HEK293T (cell line): ENCODE results near the gene NLGN2.

Experiments used
- CTCF ChIA-PET: fragments of 350-600 bp; formaldehyde crosslinking; extraction: SDS; loops from one replicate; lab custom pipeline; 2021; ENCODE audit warnings: antibody characterized with exemption, inconsistent platforms; lab: Yijun Ruan, JAX
- POLR2A ChIA-PET: fragments of 350-600 bp; formaldehyde crosslinking; extraction: SDS; loops from one replicate; lab custom pipeline; 2020; ENCODE audit warnings: antibody characterized with exemption, inconsistent platforms; lab: Yijun Ruan, JAX
- DNase-seq: peaks from one replicate; pipeline ENCODE4 v3.0.0; 2012; ENCODE audit warnings: mixed read lengths; ENCODE audit errors: extremely low spot score
- ARNT ChIP-seq: fragments of 450-650 bp; IDR thresholded peaks from 2 replicates; pipeline ENCODE4 v1.6.1; 2017; ENCODE audit warnings: mild to moderate bottlenecking
- BHLHE40 ChIP-seq: fragments of 450-650 bp; IDR thresholded peaks from 2 replicates; pipeline ENCODE4 v1.6.1; 2016; ENCODE audit warnings: mild to moderate bottlenecking, moderate library complexity, borderline replicate concordance
- CTBP1 ChIP-seq: fragments of 450-650 bp; IDR thresholded peaks from 2 replicates; pipeline ENCODE4 v1.6.1; 2016; ENCODE audit warnings: borderline replicate concordance
- ELF4 ChIP-seq: fragments of 450-650 bp; IDR thresholded peaks from 2 replicates; pipeline ENCODE4 v1.6.1; 2017; ENCODE audit warnings: antibody characterized with exemption
- FOXA1 ChIP-seq: fragments of 450-650 bp; IDR thresholded peaks from 2 replicates; pipeline ENCODE4 v1.6.1; 2016; ENCODE audit warnings: mild to moderate bottlenecking
- FOXK2 ChIP-seq: fragments of 450-650 bp; IDR thresholded peaks from 2 replicates; pipeline ENCODE4 v1.6.1; 2016; ENCODE audit warnings: mild to moderate bottlenecking
- FOXM1 ChIP-seq: fragments of 450-650 bp; IDR thresholded peaks from 2 replicates; pipeline ENCODE4 v1.6.1; 2017; ENCODE audit warnings: mild to moderate bottlenecking, borderline replicate concordance
- HDGF ChIP-seq: fragments of 450-650 bp; IDR thresholded peaks from 2 replicates; pipeline ENCODE4 v1.6.1; 2017; ENCODE audit warnings: antibody characterized with exemption, borderline replicate concordance
- L3MBTL2 ChIP-seq: fragments of 450-650 bp; conservative IDR thresholded peaks from 2 replicates; pipeline ENCODE4 v1.6.1; 2016; ENCODE audit warnings: mild to moderate bottlenecking
- LEF1 ChIP-seq: fragments of 450-650 bp; IDR thresholded peaks from 2 replicates; pipeline ENCODE4 v1.6.1; 2017; ENCODE audit warnings: mild to moderate bottlenecking, borderline replicate concordance
- NFRKB ChIP-seq: fragments of 450-650 bp; IDR thresholded peaks from 2 replicates; pipeline ENCODE4 v1.6.1; 2016; ENCODE audit warnings: mild to moderate bottlenecking, moderate library complexity
- SP1 ChIP-seq: fragments of 450-650 bp; IDR thresholded peaks from 2 replicates; pipeline ENCODE4 v1.6.1; 2017
- SUZ12 ChIP-seq: fragments of 450-650 bp; IDR thresholded peaks from 2 replicates; pipeline ENCODE4 v1.6.1; 2016; ENCODE audit warnings: mild to moderate bottlenecking
- TARDBP ChIP-seq: fragments of 450-650 bp; IDR thresholded peaks from 2 replicates; pipeline ENCODE4 v1.6.1; 2016
- ZNF384 ChIP-seq: fragments of 450-650 bp; IDR thresholded peaks from 2 replicates; pipeline ENCODE4 v1.6.1; 2016
- TF ChIP-seq, protein P1 (sequence below): fragments of 450-650 bp; IDR thresholded peaks from 2 replicates; pipeline ENCODE4 v1.6.1; 2016

Gene NLGN2

GRCh38 chr17:7389924-7390910 lies 17.4 kb upstream of the NLGN2 start:
- POLR2A ChIA-PET, result no interaction called here
- no peak for DNase-seq
- CTCF ChIA-PET, result no interaction called here

DNA sequence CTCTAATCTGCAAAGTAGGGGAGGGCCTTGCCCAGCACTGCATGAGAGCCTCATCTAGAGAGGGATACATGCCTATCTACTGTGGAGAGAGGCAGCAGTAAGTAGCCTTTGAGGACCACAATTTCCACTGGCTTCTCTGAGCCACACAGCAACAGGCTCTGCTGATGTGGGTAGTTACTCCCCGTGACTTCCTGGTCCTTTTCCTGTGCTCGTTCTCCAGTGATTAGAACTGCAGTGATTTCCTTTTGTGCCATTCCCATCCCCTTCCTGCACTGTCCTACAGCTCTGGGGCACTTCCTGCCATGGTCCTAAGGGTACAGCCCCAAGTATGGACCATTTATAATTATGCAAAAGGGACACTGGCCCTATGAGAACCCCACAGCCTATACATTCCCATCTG lies 16.3 kb upstream of the NLGN2 start:
- TF ChIP-seq FOXK2 (no peak), FOXA1 (no peak), ELF4 (no peak), ARNT (no peak), SUZ12 (no peak), HDGF (no peak), CTBP1 (no peak), SP1 (no peak), L3MBTL2 (no peak), TARDBP (no peak), ZNF384 (no peak), LEF1 (no peak), FOXM1 (no peak), NFRKB (no peak), BHLHE40 (no peak)
- TF ChIP-seq, protein P1, sequence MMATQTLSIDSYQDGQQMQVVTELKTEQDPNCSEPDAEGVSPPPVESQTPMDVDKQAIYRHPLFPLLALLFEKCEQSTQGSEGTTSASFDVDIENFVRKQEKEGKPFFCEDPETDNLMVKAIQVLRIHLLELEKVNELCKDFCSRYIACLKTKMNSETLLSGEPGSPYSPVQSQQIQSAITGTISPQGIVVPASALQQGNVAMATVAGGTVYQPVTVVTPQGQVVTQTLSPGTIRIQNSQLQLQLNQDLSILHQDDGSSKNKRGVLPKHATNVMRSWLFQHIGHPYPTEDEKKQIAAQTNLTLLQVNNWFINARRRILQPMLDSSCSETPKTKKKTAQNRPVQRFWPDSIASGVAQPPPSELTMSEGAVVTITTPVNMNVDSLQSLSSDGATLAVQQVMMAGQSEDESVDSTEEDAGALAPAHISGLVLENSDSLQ, result no peak
- ChIA-PET CTCF (no interaction called here), POLR2A (no interaction called here)
- DNase-seq, result no peak

More at GRCh38 chr17:7389924-7390910, 17.4 kb upstream of the NLGN2 start:
- TF ChIP-seq ZNF384 (no peak), HDGF (no peak), ELF4 (no peak), ARNT (no peak), BHLHE40 (no peak), FOXK2 (no peak), FOXA1 (no peak), CTBP1 (no peak), L3MBTL2 (no peak), SUZ12 (no peak), LEF1 (no peak), TARDBP (no peak)
- TF ChIP-seq, protein P1, result no peak

- CTCF ChIA-PET, result no interaction called here
- POLR2A ChIA-PET, result no interaction called here
- no peak for DNase-seq
- TF ChIP-seq TARDBP, result no peak
- no peak for TF ChIP-seq BHLHE40
- TF ChIP-seq L3MBTL2, result no peak
- TF ChIP-seq ELF4, result no peak
- no peak for TF ChIP-seq LEF1
- TF ChIP-seq SUZ12, result no peak
- TF ChIP-seq ARNT, result no peak
- TF ChIP-seq, protein P1, result no peak
- TF ChIP-seq NFRKB, result no peak
- TF ChIP-seq HDGF, result no peak
- no peak for TF ChIP-seq CTBP1
- TF ChIP-seq FOXM1, result no peak
- no peak for TF ChIP-seq ZNF384
- no peak for TF ChIP-seq SP1
- TF ChIP-seq FOXK2, result no peak
Observed at GRCh38 chr17:7392696-7393612, 14.7 kb upstream of the NLGN2 start.

- no peak for TF ChIP-seq SUZ12
- TF ChIP-seq SP1, result no peak
- TF ChIP-seq ELF4, result no peak
- TF ChIP-seq LEF1, result no peak
- no peak for TF ChIP-seq L3MBTL2
- TF ChIP-seq FOXK2, result no peak
- no peak for TF ChIP-seq FOXA1
- TF ChIP-seq CTBP1, result no peak
- no peak for TF ChIP-seq FOXM1
- TF ChIP-seq TARDBP, result no peak
- TF ChIP-seq, protein P1, result no peak
- no peak for TF ChIP-seq HDGF
- TF ChIP-seq NFRKB, result no peak
- TF ChIP-seq ARNT, result no peak
- no peak for TF ChIP-seq ZNF384
- TF ChIP-seq BHLHE40, result no peak
- POLR2A ChIA-PET, result interaction anchor here (0.6 to 1.0 kb wide), 3 partner anchors 10 to 19 kb away, joined by 3 to 4 read pairs (median 3); partner anchors contain the start of gene TMEM256
- CTCF ChIA-PET, result no interaction called here
- DNase-seq, result no peak
Observed at GRCh38 chr17:7393613-7394451, 13.8 kb upstream of the NLGN2 start.
